Skeletal muscle satellite cell (primary cell): Measurements from ENCODE around the gene NSD2.
"Not testable (repeated sequence)": the region's sequence is repeated elsewhere in the genome, so short reads cannot be mapped to it uniquely, and the experiment has no call there.

Source experiments
- H3K27me3 ChIP-seq: 2 replicates; pipeline ENCODE4 v1.7.0; 2013; ENCODE audit warnings: low read length; ENCODE audit not compliant: control insufficient read depth, insufficient read depth
- H3K36me3 ChIP-seq: 2 replicates; pipeline ENCODE4 v1.7.0; 2013; ENCODE audit warnings: mild to moderate bottlenecking, control low read depth, low read length; ENCODE audit not compliant: insufficient read depth
- H3K4me1 ChIP-seq: 2 replicates; pipeline ENCODE4 v1.7.0; 2013; ENCODE audit warnings: low read length; ENCODE audit not compliant: control insufficient read depth, insufficient read depth
- H3K4me2 ChIP-seq: 2 replicates; pipeline ENCODE4 v1.7.0; 2013; ENCODE audit warnings: mild to moderate bottlenecking, low read length
- H3K4me3 ChIP-seq: 2 replicates; pipeline ENCODE4 v1.7.0; 2013; ENCODE audit warnings: low read length
- H3K9ac ChIP-seq: 2 replicates; pipeline ENCODE4 v1.7.0; 2013; ENCODE audit warnings: mild to moderate bottlenecking, low read depth, low read length, moderate library complexity
- H3K9me3 ChIP-seq: replicated peaks from 2 replicates; pipeline ENCODE4 v1.7.0; 2013; ENCODE audit warnings: mild to moderate bottlenecking, control low read depth, low read length

NSD2 gene

GRCh38 chr4:2006956-2007653, 135.9 kb downstream of the NSD2 start:
- peak overlapping the region; percentile 100 for H3K4me3 ChIP-seq
- H3K27me3 ChIP-seq, result no peaks in the 10 kb centered on the region
- H3K4me2 ChIP-seq, result peak overlapping the region; percentile 97
- peaks cover 18% of the 10 kb centered on the region for H3K4me1 ChIP-seq
- peaks cover 6% of the 10 kb centered on the region for H3K36me3 ChIP-seq
- no peaks in the 10 kb centered on the region for H3K9me3 ChIP-seq
- peak overlapping the region; percentile 97 for H3K9ac ChIP-seq

GRCh38 chr4:2007804-2008670, 136.8 kb downstream of the NSD2 start:
- no peaks in the 10 kb centered on the region for H3K27me3 ChIP-seq
- H3K36me3 ChIP-seq, result peaks cover 6% of the 10 kb centered on the region
- peak overlapping the region; percentile 97 for H3K9ac ChIP-seq
- peak overlapping the region; percentile 97 for H3K4me2 ChIP-seq
- peak overlapping the region; percentile 100 for H3K4me3 ChIP-seq
- peaks cover 18% of the 10 kb centered on the region for H3K4me1 ChIP-seq
- no peaks in the 10 kb centered on the region for H3K9me3 ChIP-seq

- H3K27me3 ChIP-seq, result no peaks in the 10 kb centered on the region
- peak overlapping the region; percentile 97 for H3K9ac ChIP-seq
- H3K36me3 ChIP-seq, result peaks cover 3% of the 10 kb centered on the region
- no peaks in the 10 kb centered on the region for H3K9me3 ChIP-seq
- H3K4me3 ChIP-seq, result peak overlapping the region; percentile 100
- peaks cover 18% of the 10 kb centered on the region for H3K4me1 ChIP-seq
- H3K4me2 ChIP-seq, result peak overlapping the region; percentile 97
Observed at GRCh38 chr4:2008671-2008920, 137.4 kb downstream of the NSD2 start.

GRCh38 chr4:2008921-2009650, 137.9 kb downstream of the NSD2 start, which contains the start of gene NELFA:
NELFA (minus strand) TSS chr4:2008974; CDS start chr4:2008959, 15 bp downstream.
- Histone ChIP-seq H3K9ac (peak within 1 kb of the TSS; percentile 97), H3K4me2 (peak within 1 kb of the TSS; percentile 97), H3K9me3 (no peaks in the 10 kb centered on the region), H3K4me1 (peaks cover 18% of the 10 kb centered on the region), H3K36me3 (peaks cover 1% of the 10 kb centered on the region), H3K4me3 (peak within 1 kb of the TSS; percentile 100), H3K27me3 (no peaks in the 10 kb centered on the region)

- Histone ChIP-seq H3K4me3 (peak overlapping the region; percentile 100), H3K36me3 (no peaks in the 10 kb centered on the region), H3K4me1 (peaks cover 18% of the 10 kb centered on the region), H3K9me3 (no peaks in the 10 kb centered on the region), H3K9ac (peak overlapping the region; percentile 97), H3K4me2 (peak overlapping the region; percentile 97), H3K27me3 (no peaks in the 10 kb centered on the region)
Observed at GRCh38 chr4:2009651-2010233, 138.5 kb downstream of the NSD2 start.

GRCh38 chr4:2011583-2011982, 140.4 kb downstream of the NSD2 start:
- H3K4me2 ChIP-seq, result no peak overlapping the region
- H3K4me3 ChIP-seq, result no peak overlapping the region
- H3K9ac ChIP-seq, result no peak overlapping the region
- no peaks in the 10 kb centered on the region for H3K36me3 ChIP-seq
- peaks cover 3% of the 10 kb centered on the region for H3K27me3 ChIP-seq
- no peaks in the 10 kb centered on the region for H3K9me3 ChIP-seq
- peaks cover 18% of the 10 kb centered on the region for H3K4me1 ChIP-seq

GRCh38 chr4:2015008-2015407, 143.8 kb downstream of the NSD2 start:
- Histone ChIP-seq H3K27me3 (peaks cover 10% of the 10 kb centered on the region), H3K36me3 (no peaks in the 10 kb centered on the region), H3K4me3 (no peak overlapping the region), H3K4me2 (no peak overlapping the region), H3K9me3 (no peaks in the 10 kb centered on the region), H3K4me1 (peaks cover under 1% of the 10 kb centered on the region), H3K9ac (no peak overlapping the region)

GRCh38 chr4:2021358-2022018, 150.3 kb downstream of the NSD2 start:
- H3K36me3 ChIP-seq, H3K4me2 ChIP-seq, H3K4me3 ChIP-seq, H3K9me3 ChIP-seq, H3K9ac ChIP-seq, H3K4me1 ChIP-seq: not testable (repeated sequence)
- peaks cover 27% of the 10 kb centered on the region for H3K27me3 ChIP-seq

- Histone ChIP-seq H3K4me2 (no peak overlapping the region), H3K27me3 (peaks cover 22% of the 10 kb centered on the region)
Observed at GRCh38 chr4:2024683-2025082, 153.5 kb downstream of the NSD2 start.

GRCh38 chr4:2025817-2026216, 154.6 kb downstream of the NSD2 start:
- H3K4me2 ChIP-seq, result no peak overlapping the region
- H3K4me1 ChIP-seq, result peaks cover 8% of the 10 kb centered on the region
- no peak overlapping the region for H3K4me3 ChIP-seq
- no peak overlapping the region for H3K9ac ChIP-seq
- H3K36me3 ChIP-seq, result no peaks in the 10 kb centered on the region
- H3K27me3 ChIP-seq, result peaks cover 31% of the 10 kb centered on the region
- no peaks in the 10 kb centered on the region for H3K9me3 ChIP-seq

More at GRCh38 chr4:2024683-2025082, 153.5 kb downstream of the NSD2 start:
- H3K4me3 ChIP-seq, result no peak overlapping the region
- no peaks in the 10 kb centered on the region for H3K36me3 ChIP-seq
- no peak overlapping the region for H3K9ac ChIP-seq
- no peaks in the 10 kb centered on the region for H3K9me3 ChIP-seq
- peaks cover 8% of the 10 kb centered on the region for H3K4me1 ChIP-seq

GRCh38 chr4:2027120-2027519, 155.9 kb downstream of the NSD2 start:
- not testable (repeated sequence) for H3K36me3 ChIP-seq, H3K4me3 ChIP-seq, H3K4me1 ChIP-seq, H3K9me3 ChIP-seq, H3K9ac ChIP-seq, H3K4me2 ChIP-seq
- H3K27me3 ChIP-seq, result peaks cover 26% of the 10 kb centered on the region
